T-helper 17 cell (primary cell): ENCODE measurements around the gene SLC25A21. TPM values are rescaled to one million over a fixed set of nuclear protein-coding genes. Genes with fewer than 3 reads are reported as not detected.

Experiments used
- ATAC-seq: fragments of 150-1000 bp; cut with Tn5 transposase; 2 replicates; pipeline ENCODE4 v1.10.0; 2021; ENCODE audit warnings: mild to moderate bottlenecking, moderate library complexity
- DNase-seq, 3 donors: peaks; one replicate each; pipeline versions ENCODE4 v3.0.0 to v3.0.0-alpha.2; 2020 to 2021
- H3K9me3 ChIP-seq: one replicate; pipeline ENCODE4 v1.7.0; 2013; ENCODE audit warnings: low read length, mild to moderate bottlenecking; ENCODE audit not compliant: control insufficient read depth, poor library complexity, severe bottlenecking
- H3K27ac Mint-ChIP-seq: one replicate; pipeline ENCODE4 v1.8.0; 2022; ENCODE audit warnings: mild to moderate bottlenecking, moderate library complexity, mixed read lengths
- H3K27me3 Mint-ChIP-seq: one replicate; pipeline ENCODE4 v1.8.0; 2022; ENCODE audit warnings: mixed read lengths
- H3K36me3 Mint-ChIP-seq: one replicate; pipeline ENCODE4 v1.8.0; 2022; ENCODE audit warnings: low read depth, mixed read lengths
- H3K4me1 Mint-ChIP-seq: one replicate; pipeline ENCODE4 v1.8.0; 2022; ENCODE audit warnings: mild to moderate bottlenecking, mixed read lengths
- H3K4me3 Mint-ChIP-seq: one replicate; pipeline ENCODE4 v1.8.0; 2022; ENCODE audit warnings: mild to moderate bottlenecking, moderate library complexity, mixed read lengths
- total RNA-seq, 4 donors: library from RNA in 2 of 4; stranded (reverse) in 2 of 4; gene quantifications; one replicate each; pipeline ENCODE4 v1.2.3 and lab custom pipeline; 2022 to 2026

Gene SLC25A21
- total RNA-seq, 2 donors from 2014 or later: not detected

- ATAC-seq (no peak), DNase-seq (no peak)
- H3K27me3 Mint-ChIP-seq: peaks cover 12% of the 10 kb centered on the region
- H3K4me3 Mint-ChIP-seq: no peak overlapping the region
- H3K4me1 Mint-ChIP-seq: no peaks in the 10 kb centered on the region
- H3K36me3 Mint-ChIP-seq: peaks cover 2% of the 10 kb centered on the region
- no peak overlapping the region for H3K27ac Mint-ChIP-seq
- no peaks in the 10 kb centered on the region for H3K9me3 ChIP-seq
These were observed 490.1 kb downstream of the SLC25A21 start for GRCh38 chr14:36682338-36682737.

- no peaks in the 10 kb centered on the region for H3K9me3 ChIP-seq
- DNase-seq (no peak), ATAC-seq (no peak)
- H3K36me3 Mint-ChIP-seq: peaks cover 2% of the 10 kb centered on the region
- H3K27ac Mint-ChIP-seq: no peak overlapping the region
- H3K27me3 Mint-ChIP-seq: peaks cover 16% of the 10 kb centered on the region
- no peak overlapping the region for H3K4me3 Mint-ChIP-seq
- no peaks in the 10 kb centered on the region for H3K4me1 Mint-ChIP-seq
These were observed 496.2 kb downstream of the SLC25A21 start for GRCh38 chr14:36676236-36676635.

GRCh38 chr14:36675581-36675980, 496.8 kb downstream of the SLC25A21 start:
- H3K9me3 ChIP-seq: no peaks in the 10 kb centered on the region
- Mint-ChIP-seq H3K4me3 (no peak overlapping the region), H3K4me1 (no peaks in the 10 kb centered on the region), H3K27ac (no peak overlapping the region), H3K27me3 (peaks cover 19% of the 10 kb centered on the region), H3K36me3 (peaks cover 2% of the 10 kb centered on the region)
- DNase-seq (no peak), ATAC-seq (no peak)

DNA sequence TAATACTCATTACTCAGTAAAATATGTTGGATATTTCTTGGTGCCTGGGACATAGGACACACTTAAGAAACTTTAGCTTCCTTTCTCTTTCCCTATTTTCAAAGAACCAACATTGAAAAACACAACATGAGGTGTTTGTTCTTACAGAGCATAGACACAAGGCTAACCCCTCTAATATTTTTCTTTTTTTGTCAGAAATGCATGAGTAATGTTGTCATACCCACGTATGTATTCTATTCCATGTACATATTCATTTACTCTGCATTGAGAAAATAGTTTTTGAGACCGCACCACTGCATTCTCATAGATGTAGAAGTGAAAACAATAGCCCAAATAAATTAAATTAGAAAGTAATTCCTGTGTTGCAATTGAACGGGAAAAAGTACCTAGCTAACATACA, 497.7 kb downstream of the SLC25A21 start:
- no peaks in the 10 kb centered on the region for H3K4me1 Mint-ChIP-seq
- no peak overlapping the region for H3K4me3 Mint-ChIP-seq
- H3K36me3 Mint-ChIP-seq: peaks cover 2% of the 10 kb centered on the region
- DNase-seq (no peak), ATAC-seq (no peak)
- H3K27me3 Mint-ChIP-seq: peaks cover 19% of the 10 kb centered on the region
- no peaks in the 10 kb centered on the region for H3K9me3 ChIP-seq
- H3K27ac Mint-ChIP-seq: no peak overlapping the region

DNA sequence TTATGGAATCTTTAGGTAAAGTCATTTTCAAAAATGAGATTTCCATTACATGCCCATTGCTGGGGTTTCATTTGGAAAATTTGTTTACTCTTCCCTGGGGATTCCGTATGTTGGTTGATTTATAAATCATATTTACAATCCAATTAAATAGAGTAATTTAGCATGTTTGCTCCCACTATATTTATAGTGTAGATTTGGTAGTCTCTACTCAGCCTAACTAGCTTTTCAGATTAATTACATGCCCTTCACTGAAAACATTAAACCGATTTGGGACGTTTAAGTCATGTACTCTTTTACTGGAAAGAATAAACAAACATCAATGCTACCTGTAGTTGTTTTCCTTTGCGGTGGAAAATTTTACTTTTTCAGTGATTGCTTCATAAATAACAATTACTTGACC, 500.3 kb downstream of the SLC25A21 start:
- Mint-ChIP-seq H3K27me3 (peaks cover 22% of the 10 kb centered on the region), H3K27ac (no peak overlapping the region), H3K36me3 (peaks cover 4% of the 10 kb centered on the region), H3K4me3 (no peak overlapping the region), H3K4me1 (no peaks in the 10 kb centered on the region)
- DNase-seq: no peak
- no peak for ATAC-seq
- no peaks in the 10 kb centered on the region for H3K9me3 ChIP-seq

- Mint-ChIP-seq H3K27me3 (peaks cover 23% of the 10 kb centered on the region), H3K27ac (no peak overlapping the region), H3K4me1 (no peaks in the 10 kb centered on the region), H3K4me3 (no peak overlapping the region), H3K36me3 (peaks cover 4% of the 10 kb centered on the region)
- ATAC-seq (no peak), DNase-seq (no peak)
- no peaks in the 10 kb centered on the region for H3K9me3 ChIP-seq
These were observed 501.3 kb downstream of the SLC25A21 start for GRCh38 chr14:36671149-36671548.

DNA sequence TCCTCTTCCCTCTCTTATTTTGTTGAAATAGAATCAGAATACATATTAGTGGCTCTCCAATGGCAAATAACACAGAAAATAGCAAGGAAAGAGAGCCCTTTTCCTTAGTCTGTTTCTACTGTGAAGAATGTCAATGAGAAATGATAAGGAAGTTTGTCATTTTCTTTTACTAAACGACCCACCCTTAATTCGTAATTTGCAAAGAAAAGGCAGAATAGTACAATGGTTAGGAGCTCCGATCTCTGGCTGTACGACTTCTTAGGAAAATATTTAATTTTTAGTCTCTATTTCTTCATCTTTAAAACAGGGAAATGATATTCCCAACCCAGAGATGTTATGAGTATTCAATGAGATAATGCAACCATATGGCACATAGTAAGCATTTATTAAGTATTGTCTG, 504.7 kb downstream of the SLC25A21 start:
- H3K4me1 Mint-ChIP-seq: peaks cover 11% of the 10 kb centered on the region
- H3K36me3 Mint-ChIP-seq: peaks cover 4% of the 10 kb centered on the region
- DNase-seq: no peak
- H3K27ac Mint-ChIP-seq: no peak overlapping the region
- peaks cover 54% of the 10 kb centered on the region for H3K27me3 Mint-ChIP-seq
- H3K9me3 ChIP-seq: no peaks in the 10 kb centered on the region
- no peak overlapping the region for H3K4me3 Mint-ChIP-seq
- ATAC-seq: no peak

DNA sequence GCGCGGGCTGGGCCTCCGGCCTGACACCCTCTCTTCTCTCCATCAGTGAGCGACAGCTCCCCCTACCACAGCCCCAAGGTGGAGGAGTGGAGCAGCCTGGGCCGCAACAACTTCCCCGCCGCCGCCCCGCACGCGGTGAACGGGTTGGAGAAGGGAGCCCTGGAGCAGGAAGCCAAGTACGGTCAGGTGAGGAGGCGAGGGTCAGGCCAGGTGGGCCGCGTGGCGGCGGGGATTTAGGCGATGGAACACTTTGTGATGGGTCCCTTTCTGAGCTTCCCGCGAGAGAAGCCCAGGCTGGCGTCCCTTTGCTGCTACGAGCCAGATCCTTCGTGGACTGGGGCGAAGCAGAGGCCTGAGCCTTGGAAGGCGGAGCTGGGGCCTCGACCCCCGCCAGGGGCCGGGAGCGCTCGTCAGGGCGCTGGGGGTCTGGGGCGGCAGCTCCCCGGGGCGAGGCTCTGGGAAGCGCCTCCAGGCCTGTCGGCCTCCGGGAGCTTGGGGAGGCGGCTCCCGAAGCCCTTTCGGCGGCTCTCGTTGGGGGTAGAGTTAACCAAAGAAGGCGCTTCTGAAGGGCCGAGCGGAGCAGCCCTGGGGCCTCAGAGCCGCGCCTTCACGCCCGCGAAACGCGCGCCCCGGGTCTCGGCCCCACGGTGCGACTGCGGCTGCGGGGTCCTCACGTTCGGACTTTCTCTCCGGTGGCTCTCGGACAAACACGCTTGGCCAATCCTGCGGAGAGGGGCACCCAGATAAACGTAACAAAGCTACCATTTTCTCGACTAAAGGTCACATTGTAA, 505.8 kb downstream of the SLC25A21 start:
- H3K27ac Mint-ChIP-seq: no peak overlapping the region
- no peak overlapping the region for H3K4me3 Mint-ChIP-seq
- peaks cover 7% of the 10 kb centered on the region for H3K36me3 Mint-ChIP-seq
- H3K4me1 Mint-ChIP-seq: peaks cover 11% of the 10 kb centered on the region
- DNase-seq (no peak), ATAC-seq (no peak)
- peaks cover 64% of the 10 kb centered on the region for H3K27me3 Mint-ChIP-seq
- no peaks in the 10 kb centered on the region for H3K9me3 ChIP-seq

- Mint-ChIP-seq H3K27me3 (peaks cover 68% of the 10 kb centered on the region), H3K36me3 (peaks cover 7% of the 10 kb centered on the region), H3K4me1 (peaks cover 14% of the 10 kb centered on the region), H3K4me3 (no peak overlapping the region), H3K27ac (no peak overlapping the region)
- ATAC-seq (no peak), DNase-seq (no peak)
- no peaks in the 10 kb centered on the region for H3K9me3 ChIP-seq
These were observed 506.5 kb downstream of the SLC25A21 start for GRCh38 chr14:36665887-36666415.

GRCh38 chr14:36664322-36665193, 507.8 kb downstream of the SLC25A21 start:
- DNase-seq (no peak), ATAC-seq (no peak)
- Mint-ChIP-seq H3K27me3 (peaks cover 79% of the 10 kb centered on the region), H3K36me3 (peaks cover 7% of the 10 kb centered on the region), H3K27ac (no peak overlapping the region), H3K4me3 (no peak overlapping the region), H3K4me1 (peaks cover 14% of the 10 kb centered on the region)
- H3K9me3 ChIP-seq: no peaks in the 10 kb centered on the region

GRCh38 chr14:36663404-36664321, 508.7 kb downstream of the SLC25A21 start:
- no peak for DNase-seq
- Mint-ChIP-seq H3K27me3 (peaks cover 88% of the 10 kb centered on the region), H3K4me3 (peak overlapping the region; percentile 71), H3K4me1 (peaks cover 14% of the 10 kb centered on the region), H3K27ac (no peak overlapping the region), H3K36me3 (peaks cover 10% of the 10 kb centered on the region)
- no peaks in the 10 kb centered on the region for H3K9me3 ChIP-seq
- no peak for ATAC-seq

GRCh38 chr14:36662543-36663403, 509.6 kb downstream of the SLC25A21 start:
- H3K9me3 ChIP-seq: no peaks in the 10 kb centered on the region
- no peak for ATAC-seq
- peaks cover 91% of the 10 kb centered on the region for H3K27me3 Mint-ChIP-seq
- peaks cover 14% of the 10 kb centered on the region for H3K4me1 Mint-ChIP-seq
- no peak for DNase-seq
- H3K36me3 Mint-ChIP-seq: peaks cover 10% of the 10 kb centered on the region
- peak overlapping the region; percentile 71 for H3K4me3 Mint-ChIP-seq
- no peak overlapping the region for H3K27ac Mint-ChIP-seq
